ENCODE data around the gene MAGEA2.
"Not testable (repeated sequence)": the region's sequence is repeated elsewhere in the genome, so short reads cannot be mapped to it uniquely, and the experiment has no call there.

The MAGEA2 gene, protein sequence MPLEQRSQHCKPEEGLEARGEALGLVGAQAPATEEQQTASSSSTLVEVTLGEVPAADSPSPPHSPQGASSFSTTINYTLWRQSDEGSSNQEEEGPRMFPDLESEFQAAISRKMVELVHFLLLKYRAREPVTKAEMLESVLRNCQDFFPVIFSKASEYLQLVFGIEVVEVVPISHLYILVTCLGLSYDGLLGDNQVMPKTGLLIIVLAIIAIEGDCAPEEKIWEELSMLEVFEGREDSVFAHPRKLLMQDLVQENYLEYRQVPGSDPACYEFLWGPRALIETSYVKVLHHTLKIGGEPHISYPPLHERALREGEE

DNA sequence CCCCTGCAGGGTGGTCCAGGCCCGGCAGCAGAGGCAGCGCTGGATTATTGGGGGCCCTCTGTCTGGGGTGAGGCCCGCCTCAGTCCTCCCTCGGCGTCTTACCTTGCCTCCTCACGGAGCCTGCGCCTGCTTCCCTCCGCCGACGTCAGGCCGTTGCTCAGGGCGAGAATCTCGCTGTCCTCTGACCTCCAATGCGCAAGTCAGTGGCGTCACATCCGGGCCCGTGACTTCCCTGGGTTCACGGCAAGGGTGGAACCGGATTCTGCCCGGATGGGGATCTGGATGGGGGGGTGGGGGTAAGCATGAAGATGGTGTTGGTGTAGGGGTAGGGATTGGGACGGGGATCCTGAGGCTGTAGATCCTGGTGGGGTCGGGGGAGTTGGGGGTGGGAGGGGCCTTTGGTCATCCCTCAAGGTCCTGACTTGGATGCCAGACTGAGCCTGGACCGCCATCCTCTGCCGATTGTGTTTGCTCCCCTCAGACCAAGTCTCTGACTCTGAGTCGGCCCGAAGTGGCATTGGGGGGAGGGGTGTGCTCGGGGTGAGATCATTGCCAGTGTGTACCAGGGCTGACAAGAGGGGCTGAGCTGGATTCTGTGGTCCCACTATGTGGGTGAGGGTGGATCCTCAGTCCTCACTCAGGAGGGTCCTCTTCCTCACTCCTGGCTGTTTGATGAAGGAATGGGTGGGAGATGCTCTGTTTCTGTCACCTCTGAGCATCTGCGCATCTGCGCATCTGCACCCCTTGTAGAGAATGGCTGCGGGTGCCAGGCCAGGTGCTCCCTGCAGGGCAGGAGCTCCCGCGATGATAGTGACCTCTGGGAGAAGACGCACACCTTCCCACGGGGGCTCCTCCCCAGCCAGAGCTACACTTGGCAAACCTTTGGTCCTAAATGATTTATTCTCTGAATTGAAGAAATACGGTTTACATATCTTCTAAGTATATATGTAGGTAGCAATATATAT lies at the start of gene MAGEA2:
Gene MAGEA2 (minus strand): TSS at position 157 of the 965 bp plus-strand sequence. CDS start 2,479 bp downstream, outside the sequence.
- DNase-seq, result not testable (repeated sequence)

DNA sequence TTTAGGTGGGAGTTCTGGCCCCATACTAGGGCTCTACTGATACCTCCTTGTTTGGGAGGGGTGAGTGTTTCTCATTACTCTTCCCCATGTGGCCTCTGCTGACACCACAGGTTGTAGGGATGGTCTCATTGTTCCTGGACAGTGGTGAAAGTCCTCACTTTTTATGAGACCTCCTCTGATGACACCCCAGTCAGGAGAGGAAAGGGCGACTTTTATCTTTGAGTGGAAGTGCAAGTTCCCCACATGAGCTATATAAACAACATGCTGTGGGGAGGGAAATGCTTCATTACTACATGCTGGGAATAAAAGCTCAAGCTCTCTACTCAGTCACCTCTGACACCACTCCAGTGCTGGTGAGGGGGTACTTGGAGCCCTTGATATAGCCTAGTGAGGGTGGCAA lies 45.3 kb upstream of the MAGEA2 start:
- DNase-seq, result no peak

DNA sequence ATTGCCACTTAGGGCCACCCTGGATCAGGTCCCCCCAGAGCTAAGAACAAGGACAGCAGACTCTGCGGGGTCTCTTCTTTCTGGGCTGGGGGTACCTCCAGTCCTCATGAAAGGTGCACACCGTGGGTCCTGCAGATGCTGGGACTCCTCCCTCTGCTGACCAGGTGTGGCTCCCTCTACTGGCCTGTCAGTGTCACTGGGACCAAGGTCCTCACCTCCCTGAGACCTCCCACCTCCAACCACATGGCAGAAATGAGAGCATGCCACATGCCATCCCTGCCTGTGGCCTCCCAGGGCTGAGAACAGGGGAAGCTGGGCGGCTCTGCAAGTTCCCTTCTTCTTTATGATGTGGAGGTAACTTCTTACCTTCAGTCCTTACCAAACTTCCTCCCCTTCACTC lies 33.4 kb upstream of the MAGEA2 start:
- not testable (repeated sequence) for DNase-seq

DNA sequence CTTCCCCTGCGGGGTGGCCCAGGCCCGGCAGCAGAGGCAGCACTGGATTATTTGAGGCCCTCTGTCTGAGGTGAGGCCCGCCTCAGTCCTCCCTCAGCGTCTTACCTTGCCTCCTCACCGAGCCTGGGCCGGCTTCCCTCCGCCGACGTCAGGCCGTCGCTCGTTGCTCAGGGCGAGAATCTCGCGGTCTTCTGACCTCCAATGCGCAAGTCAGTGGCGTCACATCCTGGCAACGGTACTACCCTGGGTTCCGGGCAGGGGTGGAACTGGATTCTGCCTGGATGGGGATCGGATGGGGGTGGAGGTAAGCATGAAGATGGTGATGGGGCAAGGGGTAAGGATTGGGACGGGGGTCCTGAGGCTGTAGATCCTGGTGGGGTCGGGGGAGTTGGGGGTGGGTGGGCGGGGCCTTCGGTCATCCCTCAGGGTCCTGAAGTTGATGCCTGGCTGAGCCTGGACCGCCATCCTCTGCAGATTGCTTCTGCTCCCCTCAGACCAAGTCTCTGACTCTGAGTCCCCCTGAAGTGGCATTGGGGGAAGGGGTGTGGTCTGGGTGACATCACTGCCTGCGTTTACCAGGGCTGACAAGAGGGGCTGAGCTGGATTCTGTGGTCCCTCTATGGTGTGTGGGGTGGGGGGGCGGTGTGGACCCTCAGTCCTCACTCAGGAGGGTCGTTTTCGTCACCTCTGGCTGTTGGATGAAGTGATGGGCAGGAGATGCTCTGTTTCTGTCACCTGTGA lies 16.1 kb upstream of the MAGEA2 start, which contains the start of gene MAGEA6:
Gene MAGEA6 (minus strand): TSS at position 141 of the 741 bp plus-strand sequence. CDS start 2,039 bp downstream, outside the sequence.
- DNase-seq, result not testable (repeated sequence)

DNA sequence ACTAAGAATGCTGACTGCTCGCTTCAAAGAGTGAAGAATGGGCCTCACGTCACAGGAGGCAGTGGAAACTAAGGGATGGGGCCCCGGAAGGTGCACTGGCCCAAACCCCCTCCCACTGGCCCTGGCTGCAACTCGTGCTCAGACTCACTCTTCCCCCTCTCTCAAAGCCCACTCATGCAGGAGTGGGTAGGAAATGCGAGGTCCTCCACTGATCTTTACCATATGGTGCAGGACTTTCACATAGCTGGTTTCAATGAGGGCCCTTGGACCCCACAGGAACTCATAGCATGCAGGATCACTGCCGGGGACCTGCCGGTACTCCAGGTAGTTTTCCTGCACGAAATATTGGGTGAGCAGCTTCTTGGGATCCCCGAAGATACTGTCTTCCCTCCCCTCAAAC lies 12.9 kb upstream of the MAGEA2 start:
- DNase-seq, result not testable (repeated sequence)

DNA sequence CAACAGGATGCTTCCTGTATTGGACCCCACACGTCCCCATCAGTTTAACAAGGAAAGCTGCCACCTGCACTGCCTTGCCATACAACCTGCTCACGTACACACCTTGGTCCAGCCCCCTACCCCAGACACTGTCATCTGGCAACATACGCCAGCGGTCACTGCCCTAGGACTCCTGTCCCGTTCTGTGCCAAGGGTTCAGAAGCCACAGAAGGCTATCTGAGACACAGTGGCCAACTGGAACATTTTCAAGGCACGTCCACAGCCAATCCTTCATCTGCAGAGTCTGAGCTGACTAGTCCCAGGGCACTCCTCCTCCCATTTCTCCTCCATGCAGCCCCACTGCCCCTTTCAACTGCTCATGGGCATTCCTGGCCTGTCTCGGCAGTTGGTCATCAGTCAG lies 7.9 kb upstream of the MAGEA2 start:
- DNase-seq, result not testable (repeated sequence)

DNA sequence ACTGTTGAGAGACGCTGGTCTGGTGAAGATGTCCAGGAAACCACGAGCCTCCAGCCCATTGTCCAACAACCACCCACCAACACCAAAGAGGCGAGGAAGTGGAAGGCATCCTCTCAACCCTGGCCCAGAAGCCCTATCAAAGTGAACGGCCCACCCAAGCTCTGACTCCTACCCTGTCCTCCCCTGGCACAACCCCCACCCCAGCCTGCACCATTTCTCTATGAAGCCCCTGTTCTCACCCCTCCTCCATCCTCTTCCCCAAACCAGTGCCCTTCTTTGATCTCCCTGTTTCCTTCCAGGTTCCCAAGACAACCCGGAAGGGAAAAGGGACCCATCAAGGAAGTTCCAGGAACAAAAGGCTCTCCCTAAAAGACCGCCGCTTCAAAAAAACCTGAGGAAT lies 5.9 kb upstream of the MAGEA2 start:
- DNase-seq, result not testable (repeated sequence)

DNA sequence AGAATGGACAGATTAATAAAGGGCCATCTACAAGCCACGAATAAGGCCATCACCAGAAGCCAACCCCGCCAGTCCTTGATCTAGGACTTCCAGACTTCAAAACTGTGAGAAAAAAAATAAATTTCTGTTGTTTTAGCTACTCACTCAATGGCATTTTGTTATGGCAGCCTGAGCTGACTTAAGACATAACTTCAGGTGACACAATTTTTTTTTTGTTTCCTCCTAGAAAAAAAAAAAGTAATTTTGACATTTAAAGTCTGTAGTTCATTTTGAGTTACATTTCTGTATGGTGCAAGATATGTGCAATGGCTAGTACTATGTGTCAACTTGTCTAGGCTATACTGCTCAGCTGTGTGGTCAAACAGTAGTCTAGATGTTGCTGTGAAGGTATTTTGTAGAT lies 5.3 kb upstream of the MAGEA2 start, which contains the start of gene CSAG3:
Gene CSAG3 (plus strand): TSS at position 301 of the 400 bp plus-strand sequence.
- DNase-seq, result not testable (repeated sequence)

DNA sequence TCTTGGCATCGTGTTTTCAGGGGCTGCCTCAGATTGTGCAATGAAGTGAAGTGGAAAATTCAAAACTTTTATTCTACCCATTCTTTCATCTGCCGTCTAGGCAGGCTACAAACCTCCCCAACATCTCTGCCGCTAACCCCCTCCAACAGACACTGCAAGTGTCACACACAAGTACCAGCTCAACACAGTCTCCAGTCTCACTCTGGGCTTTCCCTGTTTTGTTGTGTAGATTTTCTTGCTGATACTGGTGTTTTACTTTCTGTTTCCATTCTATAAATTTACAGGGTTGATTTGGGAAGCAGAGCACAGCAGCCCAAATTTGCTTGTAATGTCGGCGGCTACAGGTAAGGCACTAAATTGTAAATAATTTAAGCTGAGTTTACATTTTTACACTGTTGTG lies 1.2 kb upstream of the MAGEA2 start:
- DNase-seq, result not testable (repeated sequence)

DNA sequence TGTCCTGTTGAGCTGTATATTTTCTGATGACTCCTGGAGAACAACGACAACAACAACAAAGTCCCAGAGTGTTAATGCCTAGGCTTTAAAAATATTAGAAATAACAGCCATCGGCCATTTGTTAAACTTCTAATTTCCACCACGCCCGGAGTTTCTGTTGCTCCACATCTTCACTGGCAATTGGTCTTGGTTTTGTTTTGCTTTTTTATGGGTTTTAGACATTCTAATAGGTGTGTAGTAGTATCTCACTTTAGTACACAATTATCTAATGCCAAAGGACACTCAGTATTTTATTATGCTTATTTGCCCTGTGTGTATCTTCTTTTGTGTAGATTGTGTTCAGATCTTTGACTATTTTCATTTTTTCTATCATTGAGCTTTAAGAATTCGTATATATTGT lies 15.1 kb downstream of the MAGEA2 start:
- DNase-seq, result no peak

DNA sequence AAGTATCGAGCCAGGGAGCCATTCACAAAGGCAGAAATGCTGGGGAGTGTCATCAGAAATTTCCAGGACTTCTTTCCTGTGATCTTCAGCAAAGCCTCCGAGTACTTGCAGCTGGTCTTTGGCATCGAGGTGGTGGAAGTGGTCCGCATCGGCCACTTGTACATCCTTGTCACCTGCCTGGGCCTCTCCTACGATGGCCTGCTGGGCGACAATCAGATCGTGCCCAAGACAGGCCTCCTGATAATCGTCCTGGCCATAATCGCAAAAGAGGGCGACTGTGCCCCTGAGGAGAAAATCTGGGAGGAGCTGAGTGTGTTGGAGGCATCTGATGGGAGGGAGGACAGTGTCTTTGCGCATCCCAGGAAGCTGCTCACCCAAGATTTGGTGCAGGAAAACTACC lies 17.1 kb downstream of the MAGEA2 start:
- DNase-seq, result not testable (repeated sequence)

DNA sequence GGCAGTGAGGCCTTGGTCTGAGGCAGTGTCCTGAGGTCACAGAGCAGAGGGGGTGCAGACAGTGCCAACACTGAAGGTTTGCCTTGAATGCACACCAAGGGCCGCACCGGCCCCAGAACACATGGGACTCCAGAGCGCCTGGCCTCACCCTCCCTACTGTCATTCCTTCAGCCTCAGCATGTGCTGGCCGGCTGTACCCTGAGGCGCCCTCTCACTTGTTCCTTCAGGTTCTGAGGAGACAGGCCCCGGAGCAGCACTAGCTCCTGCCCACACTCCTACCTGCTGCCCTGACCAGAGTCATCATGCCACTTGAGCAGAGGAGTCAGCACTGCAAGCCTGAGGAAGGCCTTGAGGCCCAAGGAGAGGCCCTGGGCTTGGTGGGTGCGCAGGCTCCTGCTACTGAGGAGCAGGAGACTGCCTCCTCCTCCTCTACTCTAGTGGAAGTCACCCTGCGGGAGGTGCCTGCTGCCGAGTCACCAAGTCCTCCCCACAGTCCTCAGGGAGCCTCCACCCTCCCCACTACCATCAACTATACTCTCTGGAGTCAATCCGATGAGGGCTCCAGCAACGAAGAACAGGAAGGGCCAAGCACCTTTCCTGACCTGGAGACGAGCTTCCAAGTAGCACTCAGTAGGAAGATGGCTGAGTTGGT lies 17.7 kb downstream of the MAGEA2 start:
- DNase-seq, result no peak

DNA sequence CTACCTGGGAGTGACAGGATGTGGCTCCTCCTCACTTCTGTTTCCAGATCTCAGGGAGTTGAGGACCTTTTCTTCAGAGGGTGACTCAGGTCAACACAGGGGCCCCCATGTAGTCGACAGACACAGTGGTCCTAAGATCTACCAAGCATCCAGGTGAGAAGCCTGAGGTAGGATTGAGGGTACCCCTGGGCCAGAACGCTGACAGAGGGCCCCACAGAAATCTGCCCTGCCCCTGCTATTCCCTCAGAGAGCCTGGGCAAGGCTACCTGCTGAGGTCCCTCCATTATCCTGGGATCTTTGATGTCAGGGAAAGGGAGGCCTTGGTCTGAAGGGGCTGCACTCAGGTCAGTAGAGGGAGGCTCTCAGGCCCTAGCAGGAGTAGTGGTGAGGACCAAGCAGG lies 18.5 kb downstream of the MAGEA2 start:
- DNase-seq, result no peak

DNA sequence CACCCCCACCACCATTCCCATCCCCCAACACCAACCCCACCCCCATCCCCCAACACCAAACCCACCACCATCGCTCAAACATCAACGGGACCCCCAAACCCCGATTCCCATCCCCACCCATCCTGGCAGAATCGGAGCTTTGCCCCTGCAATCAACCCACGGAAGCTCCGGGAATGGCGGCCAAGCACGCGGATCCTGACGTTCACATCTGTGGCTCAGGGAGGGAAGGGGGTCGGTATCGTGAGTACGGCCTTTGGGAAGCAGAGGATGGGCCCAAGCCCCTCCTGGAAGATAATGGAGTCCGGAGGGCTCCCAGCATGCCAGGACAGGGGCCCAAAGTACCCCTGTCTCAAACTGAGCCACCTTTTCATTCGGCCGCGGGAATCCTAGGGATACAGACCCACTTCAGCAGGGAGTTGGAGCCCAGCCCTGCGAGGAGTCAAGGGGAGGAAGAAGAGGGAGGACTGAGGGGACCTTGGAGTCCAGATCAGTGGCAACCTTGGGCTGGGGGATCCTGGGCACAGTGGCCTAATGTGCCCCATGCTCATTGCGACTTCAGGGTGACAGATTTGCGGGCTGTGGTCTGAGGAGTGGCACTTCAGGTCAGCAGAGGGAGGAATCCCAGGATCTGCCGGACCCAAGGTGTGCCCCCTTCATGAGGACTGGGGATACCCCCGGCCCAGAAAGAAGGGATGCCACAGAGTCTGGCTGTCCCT lies 19.3 kb downstream of the MAGEA2 start:
- DNase-seq, result not testable (repeated sequence)

DNA sequence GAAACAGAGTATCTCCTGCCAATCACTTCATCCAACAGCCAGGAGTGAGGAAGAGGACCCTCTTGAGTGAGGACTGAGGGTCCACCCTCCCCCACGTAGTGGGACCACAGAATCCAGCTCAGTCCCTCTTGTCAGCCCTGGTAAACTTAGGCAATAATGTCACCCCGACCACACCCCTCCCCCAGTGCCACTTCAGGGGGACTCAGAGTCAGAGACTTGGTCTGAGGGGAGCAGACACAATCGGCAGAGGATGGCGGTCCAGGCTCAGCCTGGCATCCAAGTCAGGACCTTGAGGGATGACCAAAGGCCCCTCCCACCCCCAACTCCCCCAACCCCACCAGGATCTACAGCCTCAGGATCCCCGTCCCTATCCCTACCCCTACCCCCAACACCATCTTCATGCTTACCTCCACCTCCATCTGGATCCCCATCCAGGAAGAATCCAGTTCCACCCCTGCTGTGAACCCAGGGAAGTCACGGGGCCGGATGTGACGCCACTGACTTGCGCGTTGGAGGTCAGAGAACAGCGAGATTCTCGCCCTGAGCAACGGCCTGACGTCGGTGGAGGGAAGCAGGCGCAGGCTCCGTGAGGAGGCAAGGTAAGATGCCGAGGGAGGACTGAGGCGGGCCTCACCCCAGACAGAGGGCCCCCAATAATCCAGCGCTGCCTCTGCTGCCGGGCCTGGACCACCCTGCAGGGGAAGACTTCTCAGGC lies 20.2 kb downstream of the MAGEA2 start, which contains the start of the genes CSAG1 and MAGEA12:
Gene CSAG1 (minus strand): TSS at position 461 of the 715 bp plus-strand sequence. CDS start 1,261 bp downstream, outside the sequence.
Gene MAGEA12 (plus strand): TSS at position 497 of the 715 bp plus-strand sequence. CDS start 2,405 bp downstream, outside the sequence.
- DNase-seq, result no peak

DNA sequence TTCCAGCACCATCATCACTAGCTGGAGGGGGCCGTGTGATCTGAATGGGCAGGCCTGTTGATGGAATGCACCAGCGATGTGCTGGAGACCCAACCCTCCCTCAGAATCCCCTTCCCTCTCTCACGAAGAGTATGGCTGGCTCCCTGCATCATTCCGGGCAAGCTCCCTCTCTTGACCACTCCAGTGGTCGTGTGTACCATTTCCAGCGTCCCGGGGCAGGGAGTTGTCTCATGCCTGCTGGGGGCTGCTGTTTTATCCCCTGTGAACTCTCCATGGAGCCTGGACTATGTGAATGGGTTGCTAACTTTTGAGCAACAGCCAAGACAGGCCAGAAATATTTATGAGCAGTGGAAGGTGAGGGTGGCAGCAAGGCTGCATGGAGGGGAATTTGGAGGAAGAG lies 28.2 kb downstream of the MAGEA2 start:
- DNase-seq, result no peak

DNA sequence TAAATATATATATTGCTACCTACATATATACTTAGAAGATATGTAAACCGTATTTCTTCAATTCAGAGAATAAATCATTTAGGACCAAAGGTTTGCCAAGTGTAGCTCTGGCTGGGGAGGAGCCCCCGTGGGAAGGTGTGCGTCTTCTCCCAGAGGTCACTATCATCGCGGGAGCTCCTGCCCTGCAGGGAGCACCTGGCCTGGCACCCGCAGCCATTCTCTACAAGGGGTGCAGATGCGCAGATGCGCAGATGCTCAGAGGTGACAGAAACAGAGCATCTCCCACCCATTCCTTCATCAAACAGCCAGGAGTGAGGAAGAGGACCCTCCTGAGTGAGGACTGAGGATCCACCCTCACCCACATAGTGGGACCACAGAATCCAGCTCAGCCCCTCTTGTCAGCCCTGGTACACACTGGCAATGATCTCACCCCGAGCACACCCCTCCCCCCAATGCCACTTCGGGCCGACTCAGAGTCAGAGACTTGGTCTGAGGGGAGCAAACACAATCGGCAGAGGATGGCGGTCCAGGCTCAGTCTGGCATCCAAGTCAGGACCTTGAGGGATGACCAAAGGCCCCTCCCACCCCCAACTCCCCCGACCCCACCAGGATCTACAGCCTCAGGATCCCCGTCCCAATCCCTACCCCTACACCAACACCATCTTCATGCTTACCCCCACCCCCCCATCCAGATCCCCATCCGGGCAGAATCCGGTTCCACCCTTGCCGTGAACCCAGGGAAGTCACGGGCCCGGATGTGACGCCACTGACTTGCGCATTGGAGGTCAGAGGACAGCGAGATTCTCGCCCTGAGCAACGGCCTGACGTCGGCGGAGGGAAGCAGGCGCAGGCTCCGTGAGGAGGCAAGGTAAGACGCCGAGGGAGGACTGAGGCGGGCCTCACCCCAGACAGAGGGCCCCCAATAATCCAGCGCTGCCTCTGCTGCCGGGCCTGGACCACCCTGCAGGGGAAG lies 39.5 kb downstream of the MAGEA2 start, which contains the start of gene MAGEA2B:
Gene MAGEA2B (plus strand): TSS at position 814 of the 973 bp plus-strand sequence. CDS start 2,479 bp downstream, outside the sequence.
- not testable (repeated sequence) for DNase-seq

DNA sequence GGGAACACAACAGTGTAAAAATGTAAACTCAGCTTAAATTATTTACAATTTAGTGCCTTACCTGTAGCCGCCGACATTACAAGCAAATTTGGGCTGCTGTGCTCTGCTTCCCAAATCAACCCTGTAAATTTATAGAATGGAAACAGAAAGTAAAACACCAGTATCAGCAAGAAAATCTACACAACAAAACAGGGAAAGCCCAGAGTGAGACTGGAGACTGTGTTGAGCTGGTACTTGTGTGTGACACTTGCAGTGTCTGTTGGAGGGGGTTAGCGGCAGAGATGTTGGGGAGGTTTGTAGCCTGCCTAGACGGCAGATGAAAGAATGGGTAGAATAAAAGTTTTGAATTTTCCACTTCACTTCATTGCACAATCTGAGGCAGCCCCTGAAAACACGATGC lies 40.4 kb downstream of the MAGEA2 start:
- not testable (repeated sequence) for DNase-seq

DNA sequence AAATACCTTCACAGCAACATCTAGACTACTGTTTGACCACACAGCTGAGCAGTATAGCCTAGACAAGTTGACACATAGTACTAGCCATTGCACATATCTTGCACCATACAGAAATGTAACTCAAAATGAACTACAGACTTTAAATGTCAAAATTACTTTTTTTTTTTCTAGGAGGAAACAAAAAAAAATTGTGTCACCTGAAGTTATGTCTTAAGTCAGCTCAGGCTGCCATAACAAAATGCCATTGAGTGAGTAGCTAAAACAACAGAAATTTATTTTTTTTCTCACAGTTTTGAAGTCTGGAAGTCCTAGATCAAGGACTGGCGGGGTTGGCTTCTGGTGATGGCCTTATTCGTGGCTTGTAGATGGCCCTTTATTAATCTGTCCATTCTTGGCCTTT lies 44.5 kb downstream of the MAGEA2 start, which contains the start of gene CSAG2:
Gene CSAG2 (minus strand): TSS at position 101 of the 400 bp plus-strand sequence. CDS start 161 bp downstream, outside the sequence.
- not testable (repeated sequence) for DNase-seq

Measured in NCI-H345 (cell line).